ENCODE data around the gene ASTN2.

The ASTN2 gene

GRCh38 chr9:116674210-116674980, 740.5 kb downstream of the ASTN2 start:
- H2BK5ac ChIP-seq (ENCODE audit: low read length), result no peak overlapping the region
- H3K79me1 ChIP-seq (ENCODE audit: low read depth, low read length), result peaks cover 3% of the 10 kb centered on the region
- H3K4me3 ChIP-seq (ENCODE audit: low read length in 2 of 2), result no peak overlapping the region
- H2AFZ ChIP-seq (ENCODE audit: low read length), result no peak overlapping the region
- DNase-seq (ENCODE audit: low spot score), result no peak
- no peak overlapping the region for H4K91ac ChIP-seq (ENCODE audit: low read depth, low read length, poor library complexity)
- no peak overlapping the region for H2BK15ac ChIP-seq (ENCODE audit: low read length)
- no peaks in the 10 kb centered on the region for H3K36me3 ChIP-seq (replicated peaks in 1 of 2; ENCODE audit: control insufficient read depth in 2 of 2, insufficient read depth in 2 of 2, low read length in 2 of 2)
- H3K23ac ChIP-seq (ENCODE audit: low read depth, low read length, poor library complexity), result no peak overlapping the region
- H3K4ac ChIP-seq (ENCODE audit: low read length), result no peak overlapping the region
- H2BK12ac ChIP-seq (ENCODE audit: low read length), result no peak overlapping the region
- H2BK120ac ChIP-seq (ENCODE audit: low read depth, low read length), result no peak overlapping the region
- no peaks in the 10 kb centered on the region for H3K27me3 ChIP-seq (ENCODE audit: control insufficient read depth in 3 of 3, insufficient read depth in 3 of 3, low read depth in 1 of 3, low read length in 3 of 3)
- no peak overlapping the region for H3K18ac ChIP-seq (ENCODE audit: low read length)
- no peaks in the 10 kb centered on the region for H3K4me1 ChIP-seq (ENCODE audit: control insufficient read depth in 2 of 2, insufficient read depth in 1 of 2, low read depth in 1 of 2, low read length in 2 of 2)
- no CpG with 5 or more reads among the region's 5 CpGs for WGBS, 2 donors (ENCODE audit: extremely low coverage in 2 of 2, insufficient read length in 2 of 2, insufficient replicate concordance in 1 of 2)
- no peak overlapping the region for H2AK5ac ChIP-seq (ENCODE audit: low read depth, low read length)
- H3K14ac ChIP-seq (ENCODE audit: low read length), result no peak overlapping the region
- H4K8ac ChIP-seq (ENCODE audit: low read depth, low read length), result no peak overlapping the region
- H3K27ac ChIP-seq (replicated peaks; ENCODE audit: low read length), result no peak overlapping the region
- no peak overlapping the region for H3K9ac ChIP-seq (ENCODE audit: low read depth, low read length, poor library complexity)
- H3K9me3 ChIP-seq (replicated peaks in 1 of 2; ENCODE audit: control insufficient read depth in 2 of 2, insufficient read depth in 1 of 2, low read depth in 1 of 2, low read length in 2 of 2), result peaks cover 4 to 19% of the 10 kb centered on the region in 2 donors
- no peak overlapping the region for H3K4me2 ChIP-seq (ENCODE audit: insufficient read depth, low read length, poor library complexity, severe bottlenecking)

- Histone ChIP-seq H4K91ac (ENCODE audit: low read depth, low read length, poor library complexity) (no peak overlapping the region), H3K27me3 (ENCODE audit: control insufficient read depth in 3 of 3, insufficient read depth in 3 of 3, low read depth in 1 of 3, low read length in 3 of 3) (no peaks in the 10 kb centered on the region), H2AFZ (ENCODE audit: low read length) (no peak overlapping the region), H3K4me2 (ENCODE audit: insufficient read depth, low read length, poor library complexity, severe bottlenecking) (no peak overlapping the region), H2BK12ac (ENCODE audit: low read length) (no peak overlapping the region), H3K18ac (ENCODE audit: low read length) (no peak overlapping the region), H2AK5ac (ENCODE audit: low read depth, low read length) (no peak overlapping the region), H3K9me3 (replicated peaks in 1 of 2; ENCODE audit: control insufficient read depth in 2 of 2, insufficient read depth in 1 of 2, low read depth in 1 of 2, low read length in 2 of 2) (peaks cover 4 to 19% of the 10 kb centered on the region in 2 donors), H3K79me1 (ENCODE audit: low read depth, low read length) (peaks cover 3% of the 10 kb centered on the region), H3K9ac (ENCODE audit: low read depth, low read length, poor library complexity) (no peak overlapping the region), H3K36me3 (replicated peaks in 1 of 2; ENCODE audit: control insufficient read depth in 2 of 2, insufficient read depth in 2 of 2, low read length in 2 of 2) (no peaks in the 10 kb centered on the region), H4K8ac (ENCODE audit: low read depth, low read length) (no peak overlapping the region), H2BK5ac (ENCODE audit: low read length) (no peak overlapping the region), H3K14ac (ENCODE audit: low read length) (no peak overlapping the region), H3K27ac (replicated peaks; ENCODE audit: low read length) (no peak overlapping the region), H3K4me3 (ENCODE audit: low read length in 2 of 2) (no peak overlapping the region), H2BK120ac (ENCODE audit: low read depth, low read length) (no peak overlapping the region), H3K4ac (ENCODE audit: low read length) (no peak overlapping the region), H2BK15ac (ENCODE audit: low read length) (no peak overlapping the region), H3K4me1 (ENCODE audit: control insufficient read depth in 2 of 2, insufficient read depth in 1 of 2, low read depth in 1 of 2, low read length in 2 of 2) (no peaks in the 10 kb centered on the region), H3K23ac (ENCODE audit: low read depth, low read length, poor library complexity) (no peak overlapping the region)
- WGBS, 2 donors (ENCODE audit: extremely low coverage in 2 of 2, insufficient read length in 2 of 2, insufficient replicate concordance in 1 of 2), result no CpG with 5 or more reads among the region's 1 CpG
- DNase-seq (ENCODE audit: low spot score), result no peak
Measured at GRCh38 chr9:116673375-116673774, 741.5 kb downstream of the ASTN2 start.

GRCh38 chr9:116671605-116672004, 743.3 kb downstream of the ASTN2 start:
- Histone ChIP-seq H2BK15ac (ENCODE audit: low read length) (no peak overlapping the region), H3K4me2 (ENCODE audit: insufficient read depth, low read length, poor library complexity, severe bottlenecking) (no peak overlapping the region), H3K4me3 (ENCODE audit: low read length in 2 of 2) (no peak overlapping the region), H2BK5ac (ENCODE audit: low read length) (no peak overlapping the region), H2AFZ (ENCODE audit: low read length) (no peak overlapping the region), H3K9me3 (replicated peaks in 1 of 2; ENCODE audit: control insufficient read depth in 2 of 2, insufficient read depth in 1 of 2, low read depth in 1 of 2, low read length in 2 of 2) (peaks cover 4 to 19% of the 10 kb centered on the region in 2 donors), H3K79me1 (ENCODE audit: low read depth, low read length) (no peaks in the 10 kb centered on the region), H3K4me1 (ENCODE audit: control insufficient read depth in 2 of 2, insufficient read depth in 1 of 2, low read depth in 1 of 2, low read length in 2 of 2) (no peaks in the 10 kb centered on the region), H3K36me3 (replicated peaks in 1 of 2; ENCODE audit: control insufficient read depth in 2 of 2, insufficient read depth in 2 of 2, low read length in 2 of 2) (no peaks in the 10 kb centered on the region), H3K27me3 (ENCODE audit: control insufficient read depth in 3 of 3, insufficient read depth in 3 of 3, low read depth in 1 of 3, low read length in 3 of 3) (no peaks in the 10 kb centered on the region), H3K4ac (ENCODE audit: low read length) (no peak overlapping the region), H3K27ac (replicated peaks; ENCODE audit: low read length) (no peak overlapping the region), H4K8ac (ENCODE audit: low read depth, low read length) (no peak overlapping the region), H3K14ac (ENCODE audit: low read length) (no peak overlapping the region), H3K23ac (ENCODE audit: low read depth, low read length, poor library complexity) (no peak overlapping the region), H4K91ac (ENCODE audit: low read depth, low read length, poor library complexity) (no peak overlapping the region), H3K9ac (ENCODE audit: low read depth, low read length, poor library complexity) (no peak overlapping the region), H2AK5ac (ENCODE audit: low read depth, low read length) (no peak overlapping the region), H3K18ac (ENCODE audit: low read length) (no peak overlapping the region), H2BK12ac (ENCODE audit: low read length) (no peak overlapping the region), H2BK120ac (ENCODE audit: low read depth, low read length) (no peak overlapping the region)
- WGBS, 2 donors (ENCODE audit: extremely low coverage in 2 of 2, insufficient read length in 2 of 2, insufficient replicate concordance in 1 of 2), result no CpG with 5 or more reads among the region's 2 CpGs
- DNase-seq (ENCODE audit: low spot score), result no peak

GRCh38 chr9:116668970-116669695, 745.7 kb downstream of the ASTN2 start:
- Histone ChIP-seq H2AK5ac (ENCODE audit: low read depth, low read length) (no peak overlapping the region), H2BK12ac (ENCODE audit: low read length) (no peak overlapping the region), H2BK120ac (ENCODE audit: low read depth, low read length) (no peak overlapping the region), H4K91ac (ENCODE audit: low read depth, low read length, poor library complexity) (no peak overlapping the region), H3K27ac (replicated peaks; ENCODE audit: low read length) (no peak overlapping the region), H2AFZ (ENCODE audit: low read length) (no peak overlapping the region), H3K9me3 (replicated peaks in 1 of 2; ENCODE audit: control insufficient read depth in 2 of 2, insufficient read depth in 1 of 2, low read depth in 1 of 2, low read length in 2 of 2) (peaks cover 1 to 12% of the 10 kb centered on the region in 2 donors), H2BK15ac (ENCODE audit: low read length) (no peak overlapping the region), H3K18ac (ENCODE audit: low read length) (no peak overlapping the region), H3K27me3 (ENCODE audit: control insufficient read depth in 3 of 3, insufficient read depth in 3 of 3, low read depth in 1 of 3, low read length in 3 of 3) (no peaks in the 10 kb centered on the region), H3K36me3 (replicated peaks in 1 of 2; ENCODE audit: control insufficient read depth in 2 of 2, insufficient read depth in 2 of 2, low read length in 2 of 2) (no peaks in the 10 kb centered on the region), H2BK5ac (ENCODE audit: low read length) (no peak overlapping the region), H3K23ac (ENCODE audit: low read depth, low read length, poor library complexity) (no peak overlapping the region), H3K79me1 (ENCODE audit: low read depth, low read length) (no peaks in the 10 kb centered on the region), H3K4ac (ENCODE audit: low read length) (no peak overlapping the region), H4K8ac (ENCODE audit: low read depth, low read length) (no peak overlapping the region), H3K4me2 (ENCODE audit: insufficient read depth, low read length, poor library complexity, severe bottlenecking) (no peak overlapping the region), H3K14ac (ENCODE audit: low read length) (no peak overlapping the region), H3K4me1 (ENCODE audit: control insufficient read depth in 2 of 2, insufficient read depth in 1 of 2, low read depth in 1 of 2, low read length in 2 of 2) (no peaks in the 10 kb centered on the region), H3K9ac (ENCODE audit: low read depth, low read length, poor library complexity) (no peak overlapping the region), H3K4me3 (ENCODE audit: low read length in 2 of 2) (no peak overlapping the region)
- DNase-seq (ENCODE audit: low spot score), result no peak
- no CpG with 5 or more reads among the region's 4 CpGs for WGBS, 2 donors (ENCODE audit: extremely low coverage in 2 of 2, insufficient read length in 2 of 2, insufficient replicate concordance in 1 of 2)
